ENCODE results near the gene IL9.

IL9 gene

DNA sequence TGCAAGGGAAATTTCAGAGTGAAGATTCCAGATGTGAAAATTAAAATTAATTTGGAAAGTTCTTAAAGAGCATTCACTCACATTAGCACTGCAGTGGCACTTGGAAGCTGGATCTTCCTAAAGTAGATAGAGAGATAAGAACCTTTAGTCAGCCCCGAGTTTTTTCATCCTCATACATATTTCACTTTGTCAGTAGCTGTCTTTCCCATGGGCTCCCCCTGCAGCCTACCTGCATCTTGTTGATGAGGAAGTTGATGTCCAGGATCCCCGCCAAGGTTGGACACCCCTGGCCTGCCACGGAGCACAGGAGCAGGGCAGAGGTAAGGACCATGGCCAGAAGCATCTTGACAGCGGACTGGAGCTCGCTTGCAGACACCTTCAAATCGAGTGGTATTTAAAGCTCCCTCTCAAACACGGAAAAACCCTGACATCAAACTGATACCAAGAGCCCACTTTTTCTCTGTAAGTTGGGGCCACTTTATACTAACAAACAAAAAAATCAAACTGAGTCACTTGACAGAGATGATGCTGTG is at the start of gene IL9:
Gene IL9, minus strand, starts transcription at position 368 of the 533 bp plus-strand sequence. Its CDS starts 25 bp downstream, at position 343.
- DNase-seq: no peak

DNA sequence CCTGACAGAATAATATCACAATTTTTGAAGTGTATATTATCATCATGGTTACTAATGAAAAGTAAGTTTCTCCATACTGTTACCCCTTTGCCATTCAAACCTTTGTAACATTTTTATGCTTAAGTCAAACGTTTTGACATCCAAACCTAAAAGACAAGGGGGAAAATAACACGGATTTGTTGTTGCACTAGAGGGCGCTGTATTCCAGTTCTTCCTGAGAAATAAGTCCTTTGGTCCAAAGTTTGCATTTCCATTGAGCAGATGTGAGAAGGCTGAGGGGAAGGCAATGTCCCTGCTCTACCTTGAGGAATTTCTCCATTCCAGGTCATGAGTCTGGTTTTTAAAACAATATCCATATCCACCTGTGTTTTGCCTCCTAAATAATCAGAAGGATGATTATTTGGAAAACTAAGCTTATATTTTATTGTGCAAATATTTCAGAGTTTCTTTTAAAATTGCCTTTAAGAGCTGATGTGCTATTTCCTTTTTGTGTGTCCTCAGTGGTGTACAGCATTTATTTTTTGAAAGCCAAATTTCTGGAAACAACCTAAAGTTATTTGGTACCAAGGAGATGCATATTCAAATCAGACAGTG is 49.4 kb upstream of the IL9 start:
- DNase-seq: no peak

DNA sequence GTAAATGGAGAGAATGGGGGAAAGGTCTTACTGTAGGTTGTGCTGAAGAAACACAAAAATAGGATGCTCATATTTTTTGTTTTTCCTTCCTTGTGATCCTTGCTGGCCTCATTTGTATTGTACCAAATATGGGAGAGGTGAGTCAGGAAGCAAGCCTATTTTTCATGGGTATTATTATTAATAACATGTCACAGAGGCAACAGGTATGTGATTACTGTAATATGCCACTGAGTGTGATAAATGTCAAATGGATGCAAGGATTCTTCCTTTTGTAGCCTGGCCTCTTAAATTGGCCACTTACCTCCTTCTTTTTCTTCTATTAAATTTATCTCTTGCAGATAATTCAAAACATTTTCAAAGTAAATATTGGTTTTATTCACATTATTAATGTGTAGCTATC is 48.9 kb upstream of the IL9 start:
- DNase-seq: no peak

DNA sequence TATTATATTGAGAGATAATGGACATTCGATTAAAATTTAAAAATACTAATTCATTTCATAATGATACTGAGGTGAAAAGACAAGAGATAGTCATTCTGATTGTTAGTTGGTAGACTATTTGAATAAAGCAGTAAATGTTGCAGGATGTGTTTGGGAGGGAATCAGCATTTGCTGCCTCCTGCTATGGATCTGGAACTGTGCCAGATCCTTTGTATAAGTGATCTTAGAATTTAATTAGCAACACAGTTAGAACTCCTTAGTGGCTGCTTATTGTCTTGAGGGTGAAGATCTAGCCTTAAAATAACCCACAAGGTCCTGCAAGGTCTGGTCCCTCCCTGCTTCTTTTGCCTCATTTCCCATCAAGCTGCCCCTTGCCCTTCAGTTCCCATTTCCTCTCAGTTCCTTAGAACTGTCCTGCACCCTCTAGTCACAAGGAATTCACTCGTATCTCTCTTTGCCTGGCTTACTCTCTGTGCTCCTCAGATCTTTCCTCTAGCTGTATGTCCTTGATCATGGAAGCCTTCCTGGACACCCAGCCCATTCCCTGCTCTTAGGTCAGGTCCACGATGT is 46.6 kb upstream of the IL9 start:
- DNase-seq: no peak

DNA sequence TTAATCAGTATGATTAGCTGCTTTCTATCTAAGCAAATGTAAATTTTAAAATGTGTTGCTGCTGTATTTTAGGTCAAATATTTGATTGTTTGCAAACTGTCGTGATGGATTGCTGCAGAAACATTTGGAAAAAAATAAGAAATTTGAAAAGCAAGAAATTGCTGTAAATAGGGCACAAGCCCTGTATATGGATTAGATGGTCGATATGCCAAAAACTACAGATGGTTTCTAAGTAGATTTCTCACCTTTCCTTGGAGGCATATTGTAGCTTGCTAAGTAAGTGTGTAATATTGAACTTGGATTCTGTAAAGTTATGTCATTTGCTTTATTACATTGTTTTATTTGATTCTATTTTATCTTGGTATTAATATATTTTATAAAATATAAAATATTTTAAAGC is 46.1 kb upstream of the IL9 start:
- no peak for DNase-seq

DNA sequence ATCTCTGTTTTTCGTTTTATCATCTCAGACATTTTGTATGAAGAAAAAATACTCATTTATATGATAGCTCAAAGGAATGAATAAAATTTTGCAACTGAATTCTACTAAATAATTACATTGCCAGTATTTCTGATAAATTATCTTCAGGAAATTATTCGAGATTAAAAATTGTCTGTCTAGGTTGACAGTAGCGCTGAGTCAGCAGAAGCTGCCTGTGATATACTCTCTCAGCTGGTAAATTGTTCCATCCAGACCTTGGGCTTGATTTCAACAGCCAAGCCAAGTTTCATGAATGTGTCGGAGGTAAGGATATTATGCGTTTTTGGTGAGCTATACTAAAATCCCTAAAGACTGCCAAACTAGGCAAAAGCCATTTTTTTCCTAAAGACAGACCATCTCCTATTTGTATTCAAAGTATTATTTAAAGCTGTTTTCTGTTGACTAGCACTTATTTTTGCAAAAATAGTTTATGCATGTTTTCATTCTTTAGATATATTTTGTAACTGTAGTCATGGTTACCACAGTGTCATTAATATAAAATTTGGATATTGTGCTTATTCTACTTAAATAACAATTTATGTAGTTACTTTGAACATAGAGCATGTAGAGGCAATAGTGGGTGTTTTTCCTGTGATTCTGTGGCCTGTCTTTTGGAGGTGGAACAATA is 41.7 kb upstream of the IL9 start:
- no peak for DNase-seq

DNA sequence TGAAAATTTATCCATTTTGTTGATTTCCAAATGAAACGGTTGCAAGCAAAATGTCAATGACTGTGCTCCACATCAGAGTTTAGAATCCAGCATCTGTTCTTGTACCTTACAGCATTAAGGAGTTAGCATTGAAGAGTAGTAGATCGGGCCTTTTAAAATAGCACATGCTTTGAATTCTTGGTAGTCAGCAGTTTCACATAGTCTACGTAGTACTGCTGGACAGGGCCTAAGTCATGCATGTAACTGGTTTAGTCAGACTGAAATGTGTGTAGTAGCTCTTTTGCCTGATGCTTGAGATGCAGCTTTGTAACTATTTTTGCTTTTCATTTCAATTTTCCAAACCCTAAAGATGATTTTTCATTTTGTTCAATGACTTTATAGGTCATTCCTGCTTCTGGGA is 39.3 kb upstream of the IL9 start:
- no peak for DNase-seq

DNA sequence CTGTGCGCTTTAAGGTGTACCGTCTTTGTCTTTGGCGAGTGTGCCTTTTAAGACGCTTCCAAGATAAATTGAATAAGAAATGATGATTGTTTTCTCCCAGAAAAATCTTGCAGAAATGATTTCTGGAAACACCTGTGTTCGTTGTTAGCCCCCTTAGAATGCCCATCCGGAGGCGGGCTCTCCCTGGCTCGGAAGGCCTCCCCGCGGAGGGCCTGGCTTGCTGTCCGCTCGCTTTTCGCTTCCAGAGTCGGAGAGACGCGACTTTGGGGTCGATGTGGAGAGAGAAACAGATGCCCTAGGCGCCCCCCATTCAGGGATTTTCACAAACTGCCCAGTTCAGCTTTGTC is 35.3 kb upstream of the IL9 start:
- no peak for DNase-seq

DNA sequence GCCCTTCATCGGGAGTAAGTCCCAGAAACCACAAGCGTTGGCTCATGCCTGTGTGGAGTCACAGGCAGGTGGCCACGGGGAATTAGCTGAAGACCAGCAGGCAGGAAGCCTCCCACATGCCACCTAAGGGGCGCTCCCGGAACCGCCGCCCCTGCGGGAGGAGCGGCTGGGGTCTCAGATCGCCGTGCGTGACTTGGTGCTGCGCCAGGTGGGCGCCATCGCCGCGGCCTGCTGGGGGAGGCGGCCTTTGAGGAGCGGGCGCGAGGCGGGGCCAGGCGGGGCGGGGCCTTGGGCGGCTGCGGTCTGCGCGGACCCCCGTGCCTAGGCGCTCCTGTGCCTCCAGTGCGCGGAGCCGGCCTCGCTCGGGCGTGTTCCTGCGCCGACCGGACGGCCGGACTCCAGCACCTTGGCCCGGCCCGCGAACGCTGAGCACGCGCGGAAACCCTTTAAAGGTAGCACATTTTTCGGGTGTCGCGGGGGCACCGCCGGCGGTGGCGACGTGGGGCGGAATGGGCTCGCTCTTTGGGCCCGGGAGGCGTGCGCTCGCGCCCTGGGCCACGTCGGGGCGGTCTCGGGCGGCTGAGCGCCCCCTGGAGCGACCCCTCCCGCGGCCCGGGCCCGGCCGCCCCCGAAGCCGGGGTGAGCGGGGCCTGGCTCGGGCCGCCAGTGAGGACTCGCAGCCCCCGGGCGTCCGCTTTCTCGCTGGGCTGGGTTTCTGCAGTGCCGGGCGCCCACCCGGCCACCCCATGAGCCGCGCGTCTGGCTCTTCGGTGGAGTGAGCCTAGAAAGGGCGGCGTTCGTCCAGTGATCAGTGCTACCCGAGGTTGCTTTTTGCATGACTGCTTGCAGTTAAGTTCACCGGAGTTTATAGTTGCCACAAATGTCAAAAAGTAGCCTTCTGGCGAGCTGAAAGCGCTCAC is 34.6 kb upstream of the IL9 start:
- DNase-seq: no peak

DNA sequence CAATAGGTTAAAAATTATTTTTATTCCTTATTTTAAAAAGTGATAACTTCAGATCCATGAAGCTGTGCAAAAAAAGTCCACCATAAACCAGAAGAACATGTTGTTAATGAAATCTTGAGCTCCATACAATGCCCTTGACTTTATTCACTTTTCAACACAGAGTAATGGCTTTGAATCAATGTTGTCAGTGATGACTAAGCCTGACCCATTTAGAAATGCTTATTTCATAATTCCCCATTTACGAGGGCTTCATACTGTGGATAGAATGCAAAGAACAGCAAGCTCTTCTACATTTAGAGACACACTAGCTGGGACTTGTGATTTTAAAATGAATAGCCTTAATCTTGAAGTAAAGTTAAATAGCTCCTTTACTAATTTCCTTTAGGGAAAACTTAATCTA is 25.7 kb upstream of the IL9 start:
- no peak for DNase-seq

DNA sequence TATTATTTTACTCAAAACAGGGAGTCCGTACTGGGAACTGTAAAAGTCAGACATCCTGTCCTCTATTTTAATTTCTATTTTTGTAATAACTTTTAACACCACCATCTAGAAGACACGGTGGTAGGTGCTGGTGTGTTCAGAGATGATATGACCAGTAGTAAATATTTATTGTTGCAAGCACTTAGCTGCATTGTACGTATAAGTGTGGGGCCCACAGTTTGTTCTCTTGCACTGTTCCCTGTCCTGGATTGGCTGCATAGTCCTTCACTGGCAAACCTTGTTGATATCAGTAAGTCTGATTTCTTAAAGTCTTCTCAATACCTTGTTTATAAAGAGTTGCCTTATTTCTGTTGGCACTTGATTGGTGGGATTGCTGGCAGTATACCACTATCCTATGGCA is 24.6 kb upstream of the IL9 start:
- no peak for DNase-seq

DNA sequence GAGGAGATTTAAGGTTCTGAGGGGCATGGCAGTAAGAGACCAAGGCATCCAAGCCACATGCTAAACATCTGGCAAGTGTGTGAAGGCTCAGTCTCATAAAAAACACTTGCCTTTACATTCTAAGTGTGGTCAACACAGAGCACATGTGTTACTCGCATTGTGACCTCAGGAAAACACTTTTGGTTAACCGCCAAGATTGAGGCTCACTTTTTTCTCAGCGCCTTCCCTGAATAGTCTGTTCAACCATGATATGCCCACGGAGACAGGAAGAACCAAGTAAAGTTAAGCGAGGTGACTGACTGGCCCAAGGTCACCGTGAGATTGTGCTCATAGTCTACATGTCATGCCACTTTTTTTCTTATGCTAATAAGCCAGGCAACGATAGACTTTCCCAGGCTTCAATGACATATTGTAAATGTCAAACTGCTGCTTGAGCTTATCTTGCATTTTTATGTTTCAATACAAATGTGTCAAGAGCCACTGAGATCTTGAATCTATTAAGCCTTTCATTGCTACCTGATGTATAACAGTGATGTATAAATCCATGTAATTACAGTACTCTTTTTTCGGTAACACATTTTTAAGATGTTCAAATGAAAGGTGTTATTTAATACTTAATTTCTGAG is 21.1 kb upstream of the IL9 start:
- no peak for DNase-seq

DNA sequence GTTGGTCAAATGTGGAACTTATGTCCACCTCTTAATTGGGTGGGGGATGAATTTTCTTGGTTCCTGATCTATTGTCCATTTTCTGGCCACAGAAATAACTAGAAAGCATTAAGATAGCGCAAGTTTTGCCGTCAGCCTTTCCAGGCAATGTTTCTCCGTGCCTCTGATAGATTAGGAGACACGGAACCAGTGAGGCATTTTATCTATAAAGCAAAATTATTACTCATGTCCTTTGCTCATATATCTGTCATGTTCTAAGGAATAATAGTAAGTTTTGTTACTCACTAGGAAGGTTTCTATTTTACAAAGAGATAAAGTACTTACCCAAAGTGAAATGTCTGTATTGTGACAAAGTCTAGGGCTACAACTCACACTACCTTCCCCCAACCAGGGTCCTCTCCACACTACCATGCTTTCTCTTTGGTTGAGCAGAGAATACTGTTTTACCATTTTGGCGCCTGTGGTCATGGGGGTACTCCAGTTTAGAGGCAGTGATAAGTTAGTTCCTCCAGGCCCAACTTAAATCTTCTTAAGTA is 19.9 kb upstream of the IL9 start:
- no peak for DNase-seq

DNA sequence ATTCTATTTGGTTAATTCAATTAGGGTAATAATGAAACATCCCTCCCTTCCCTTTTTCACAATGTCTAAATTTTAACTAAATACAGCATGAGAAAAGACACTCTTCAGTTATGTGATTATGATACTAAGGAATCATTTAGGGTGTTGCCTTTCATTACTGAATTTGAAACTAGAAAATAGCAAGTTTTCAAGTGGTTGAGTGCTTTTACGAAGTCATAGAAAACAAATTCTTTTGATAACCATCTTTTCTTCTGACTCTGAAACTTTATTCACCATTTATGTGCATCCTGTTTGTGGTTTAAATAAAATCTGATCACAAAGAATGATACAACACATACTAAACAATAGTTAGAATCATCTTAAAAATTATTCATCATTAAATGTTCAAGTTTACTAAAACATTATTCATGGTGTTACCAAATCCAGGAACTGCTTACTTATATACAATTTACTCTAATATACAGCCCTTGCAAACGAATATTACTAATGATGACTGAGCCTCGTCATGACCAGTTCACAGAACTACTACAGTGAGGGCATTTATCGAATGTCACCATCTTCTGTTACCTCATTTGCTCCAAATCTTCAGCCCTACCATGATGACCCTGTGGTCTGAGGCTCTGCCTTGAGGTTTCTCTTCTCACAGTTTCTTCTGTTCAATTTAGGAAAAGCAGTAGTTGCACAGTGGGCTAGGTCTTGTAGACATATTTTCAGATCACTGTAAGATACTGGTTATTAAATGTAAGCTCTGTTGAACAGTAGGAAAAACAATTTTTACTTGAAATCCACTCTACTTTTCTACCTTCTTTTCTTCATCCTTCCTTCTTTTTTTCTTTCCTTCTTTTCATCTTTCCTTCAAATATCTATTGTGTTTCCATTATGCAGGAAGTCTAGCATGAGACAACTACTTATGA is 18.3 kb upstream of the IL9 start:
- no peak for DNase-seq

DNA sequence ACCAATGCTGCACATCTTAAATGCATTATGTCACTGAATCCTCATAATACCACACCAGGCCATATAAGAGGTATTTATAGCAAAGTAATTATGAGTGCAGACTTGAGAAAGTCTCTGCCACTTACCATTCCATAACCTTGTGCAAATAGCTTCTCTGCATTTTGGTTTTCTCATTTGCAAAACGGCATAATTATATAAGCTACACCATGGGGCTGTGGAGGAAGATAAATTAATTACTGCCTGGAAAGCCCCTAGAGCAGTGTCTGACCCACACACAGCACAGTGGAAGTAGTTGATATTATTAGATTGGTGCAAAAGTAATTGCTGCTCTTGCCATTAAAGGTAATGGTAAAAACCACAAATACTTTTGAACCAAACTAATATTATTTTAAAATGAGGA is 9.5 kb upstream of the IL9 start:
- no peak for DNase-seq

DNA sequence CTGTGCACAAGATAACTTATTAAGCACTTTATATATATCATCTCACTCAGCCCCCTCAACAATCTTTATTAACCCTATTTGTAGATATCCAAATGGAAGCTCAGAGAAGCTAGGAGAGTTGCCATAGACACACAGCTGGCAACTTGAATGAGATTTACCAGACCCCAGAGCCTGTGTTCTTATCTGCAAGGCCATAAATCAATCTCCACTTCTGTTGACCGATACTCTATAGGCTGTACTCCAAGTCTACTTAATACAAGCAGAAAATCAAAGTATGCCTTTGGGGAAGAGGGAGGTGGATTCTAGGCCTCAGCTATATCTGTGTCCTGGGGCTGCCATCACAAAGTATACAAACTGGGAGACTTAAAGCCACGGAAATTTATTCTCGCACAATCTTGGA is 6.0 kb upstream of the IL9 start:
- no peak for DNase-seq

DNA sequence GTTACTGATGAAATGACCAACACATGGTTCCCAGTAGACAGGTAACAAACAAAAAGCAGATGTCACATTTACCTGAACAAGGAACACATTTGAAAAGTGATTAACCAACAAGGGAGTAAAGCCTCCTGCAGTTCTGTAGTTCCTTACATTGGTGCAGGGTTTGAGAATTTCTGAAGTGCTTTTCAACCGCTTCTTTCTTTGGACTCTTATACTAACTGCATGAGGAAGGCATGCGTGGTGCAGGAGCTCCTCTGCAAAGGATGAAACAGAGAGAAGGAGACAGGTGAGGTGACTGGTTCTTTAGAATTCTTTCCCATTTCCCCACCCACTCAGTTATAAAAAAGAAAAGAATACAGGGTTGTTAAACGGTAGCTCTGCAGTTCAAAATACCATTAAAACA is 4.6 kb upstream of the IL9 start:
- DNase-seq: no peak

DNA sequence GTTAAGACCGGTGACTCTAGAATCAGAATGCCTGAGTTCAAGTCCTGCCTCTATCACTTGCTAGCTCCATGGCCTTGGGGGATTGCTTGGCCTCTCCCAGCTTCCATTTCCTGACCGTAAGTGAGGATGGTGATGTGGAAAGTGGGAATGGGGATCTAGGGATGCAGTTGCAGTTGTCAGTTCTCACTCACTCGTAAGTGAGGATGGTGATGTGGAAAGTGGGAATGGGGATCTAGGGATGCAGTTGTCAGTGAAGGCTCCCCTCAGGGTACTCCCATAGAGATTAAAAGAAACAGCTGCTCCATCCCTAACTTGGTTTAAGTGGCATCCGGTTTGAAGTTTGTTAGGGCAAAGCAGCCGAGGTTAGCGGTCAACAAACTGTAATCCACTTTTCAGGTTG is 3.0 kb upstream of the IL9 start:
- DNase-seq: no peak

DNA sequence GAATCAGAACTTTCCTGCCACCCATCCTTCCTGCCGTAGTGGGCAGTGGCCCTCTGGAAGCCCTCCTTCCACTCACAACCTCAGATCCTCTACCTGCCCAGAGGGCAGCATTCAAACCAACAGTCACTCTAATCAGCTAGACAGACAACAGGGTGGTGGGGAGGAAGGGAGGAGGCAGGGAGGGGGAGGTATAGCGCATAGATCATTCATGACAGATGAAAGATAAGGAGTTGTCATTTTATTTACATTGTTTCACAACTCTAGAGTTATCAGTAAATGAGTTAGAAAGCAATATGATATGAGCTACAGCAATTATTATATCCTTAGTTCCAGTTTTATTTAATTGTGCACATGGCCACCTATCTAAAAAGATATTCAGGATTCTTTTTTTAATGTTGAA is 852 bp downstream of the IL9 start:
- DNase-seq: no peak

DNA sequence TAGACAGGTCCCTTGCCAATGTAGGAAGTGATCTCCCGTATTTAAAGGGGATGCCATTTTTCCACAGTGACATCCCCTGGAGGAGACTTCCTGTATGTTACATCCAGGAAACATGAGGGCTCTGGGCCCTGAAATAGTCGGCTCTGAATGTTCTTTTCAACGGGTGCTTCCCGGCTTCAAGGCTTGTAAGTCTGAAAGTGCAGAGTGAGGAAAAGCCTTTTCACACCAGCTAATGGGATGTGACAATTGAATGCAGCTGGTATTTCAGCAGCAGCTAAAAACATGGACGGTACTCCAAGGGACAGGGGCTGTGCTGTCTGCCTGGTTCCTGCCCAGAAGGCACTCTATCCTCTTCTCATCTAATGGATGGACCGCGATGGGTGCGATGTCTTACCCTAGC is 1.4 kb downstream of the IL9 start:
- no peak for DNase-seq

DNA sequence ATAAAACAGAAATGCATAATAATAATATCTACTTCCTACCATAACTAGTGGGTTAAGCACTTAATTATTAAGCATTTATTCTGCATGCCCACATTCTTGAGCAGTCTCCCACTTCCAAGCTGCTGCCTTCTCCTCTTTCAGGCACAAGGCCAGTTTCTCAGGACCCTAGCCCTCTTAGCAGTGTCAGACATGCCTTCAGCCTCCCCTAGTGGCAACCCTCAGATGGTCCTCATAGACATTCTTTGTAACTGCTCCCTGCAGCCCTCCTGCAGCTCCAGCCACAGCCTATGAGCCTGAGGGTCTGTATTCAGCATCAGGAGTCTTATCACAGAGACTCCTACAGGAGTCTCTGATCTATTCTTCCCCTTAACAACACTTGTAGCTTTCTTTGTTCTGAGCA is 3.9 kb downstream of the IL9 start:
- DNase-seq: no peak

DNA sequence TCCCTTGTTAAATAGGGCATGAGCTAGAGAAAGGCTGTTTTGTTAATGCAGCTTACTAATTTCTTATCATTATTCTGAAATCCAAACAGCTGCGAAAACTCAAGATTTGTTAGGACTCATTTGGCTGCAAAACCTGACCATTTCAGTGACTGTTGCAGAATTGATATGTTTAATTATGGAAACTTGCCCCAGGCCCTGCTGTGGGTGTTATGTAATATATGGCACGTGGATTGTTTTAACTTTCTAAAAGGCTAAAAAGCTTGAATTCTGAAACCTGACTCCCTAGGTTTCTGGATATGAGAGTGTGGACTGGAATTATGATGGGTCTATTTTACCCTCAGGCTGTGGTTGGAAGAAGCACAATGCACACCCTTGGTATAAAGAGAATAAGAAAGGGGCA is 4.4 kb downstream of the IL9 start:
- DNase-seq: no peak
